K562 (cell line): ENCODE results near the gene HLA-DOA. TPM values are rescaled to one million over a fixed set of nuclear protein-coding genes. Genes with fewer than 3 reads are reported as not detected.

Experiments
- BRD9 ChIP-seq: fragments of 450-650 bp; IDR thresholded peaks from 2 replicates; pipeline ENCODE4 v1.6.1; 2018; ENCODE audit warnings: low read depth; ENCODE audit not compliant: partially characterized antibody
- CBX8 ChIP-seq: fragments of 200-600 bp; sonication (generic); IDR thresholded peaks from 2 replicates; pipeline ENCODE4 v1.6.1; 2012; ENCODE audit warnings: borderline replicate concordance, mixed run types, low read depth, mild to moderate bottlenecking, moderate library complexity, mixed read lengths, low read length, control low read depth, inconsistent platforms; ENCODE audit not compliant: poor library complexity, severe bottlenecking; ENCODE audit errors: extremely low read depth
- DPF2 ChIP-seq: fragments of 450-650 bp; IDR thresholded peaks from 2 replicates; pipeline ENCODE4 v1.6.1; 2016
- KAT8 ChIP-seq: fragments of 450-650 bp; IDR thresholded peaks from 2 replicates; pipeline ENCODE4 v1.6.1; 2016; ENCODE audit warnings: low read depth, mild to moderate bottlenecking
- KLF13 ChIP-seq: fragments of 450-650 bp; IDR thresholded peaks from 2 replicates; pipeline ENCODE4 v1.6.1; 2016; ENCODE audit warnings: missing genetic modification characterization, low read depth, mild to moderate bottlenecking, missing compliant biosample characterization, moderate library complexity, borderline replicate concordance
- LARP7 ChIP-seq: fragments of 450-650 bp; IDR thresholded peaks from 2 replicates; pipeline ENCODE4 v1.6.1; 2016
- MYC ChIP-seq, 2 experiments: fragments of 250-450 bp in 1 of 2; sonication (Bioruptor Pico) in 1 of 2; IDR thresholded peaks; 2 replicates each; pipeline versions ENCODE4 v1.5.1 to v1.6.1; 2012 to 2021; ENCODE audit warnings: low read depth in 2 of 2, borderline replicate concordance in 1 of 2, improper control_type of control experiment in 1 of 2, low read length in 1 of 2, mild to moderate bottlenecking in 1 of 2, moderate library complexity in 1 of 2
- NFE2L1 ChIP-seq: fragments of 450-650 bp; IDR thresholded peaks from 2 replicates; pipeline ENCODE4 v1.6.1; 2016; ENCODE audit warnings: missing genetic modification characterization, low read depth, mild to moderate bottlenecking, missing compliant biosample characterization, moderate library complexity, borderline replicate concordance
- POU5F1 ChIP-seq: fragments of 150-350 bp; IDR thresholded peaks from 2 replicates; pipeline ENCODE4 v1.6.1; 2014; ENCODE audit warnings: borderline replicate concordance, low read length, low read depth, mild to moderate bottlenecking; ENCODE audit not compliant: partially characterized antibody
- PTBP1 ChIP-seq: fragments of 200-400 bp; formaldehyde crosslinking; IDR thresholded peaks from 2 replicates; pipeline ENCODE4 v1.6.1; 2017; ENCODE audit warnings: low read depth, low read length
- RBFOX2 ChIP-seq: fragments of 200-400 bp; formaldehyde crosslinking; IDR thresholded peaks from 2 replicates; pipeline ENCODE4 v1.6.1; 2017; ENCODE audit warnings: low read depth, mild to moderate bottlenecking, low read length, moderate library complexity
- RBM25 ChIP-seq: fragments of 200-400 bp; formaldehyde crosslinking; IDR thresholded peaks from 2 replicates; pipeline ENCODE4 v1.6.1; 2018; ENCODE audit warnings: low read length, low read depth, moderate library complexity; ENCODE audit not compliant: severe bottlenecking
- SMARCA4 ChIP-seq: fragments of 450-650 bp; IDR thresholded peaks from 2 replicates; pipeline ENCODE4 v1.6.1; 2016
- SRSF3 ChIP-seq: fragments of 200-400 bp; formaldehyde crosslinking; IDR thresholded peaks from 2 replicates; pipeline ENCODE4 v1.6.1; 2016; ENCODE audit warnings: mild to moderate bottlenecking, low read length, moderate library complexity; ENCODE audit not compliant: insufficient read depth
- U2AF1 ChIP-seq: fragments of 200-400 bp; formaldehyde crosslinking; optimal IDR thresholded peaks from 2 replicates; pipeline ENCODE3; 2017; ENCODE audit warnings: mild to moderate bottlenecking, low read depth, low read length, moderate library complexity
- XRCC4 ChIP-seq: IDR thresholded peaks from one replicate; pipeline ENCODE4 v1.6.1; 2011; ENCODE audit not compliant: insufficient read depth, insufficient read length; ENCODE audit errors: extremely low read depth
- ZNF23 ChIP-seq: fragments of 250-450 bp; sonication (Bioruptor Pico); IDR thresholded peaks from 2 replicates; pipeline ENCODE4 v1.4.0; 2020; ENCODE audit warnings: mild to moderate bottlenecking
- ZNF263 ChIP-seq: sonication (generic); formaldehyde crosslinking; IDR thresholded peaks from 2 replicates; pipeline ENCODE4 v1.8.0; 2022; ENCODE audit warnings: mild to moderate bottlenecking, missing genetic modification reagents, borderline replicate concordance
- ZNF407 ChIP-seq: fragments of 450-650 bp; IDR thresholded peaks from 2 replicates; pipeline ENCODE4 v1.6.1; 2016; ENCODE audit warnings: low read depth
- ZNF780A ChIP-seq: fragments of 250-450 bp; sonication (Bioruptor Pico); IDR thresholded peaks from 2 replicates; pipeline ENCODE4 v1.5.0; 2021; ENCODE audit warnings: mild to moderate bottlenecking
- polyA plus RNA-seq, 8 experiments: library from polyadenylated mRNA; depleted of rRNA in 4 of 8; stranded (reverse) in 5 of 8; unstranded in 3 of 8; fragments of >200 nt; fragmentation: Nextera tagmentation in 2 of 8; fragmentation: Illumina TruSeq in 1 of 8; extraction: Ambion mirVana in 2 of 8; extraction: Trizol in 1 of 8; gene quantifications; 2 replicates each; pipeline versions ENCODE4 v1.2.1 to v1.2.3, GENCODE V29; 2011 to 2014; ENCODE audit warnings: inconsistent platforms in 1 of 8, missing spikeins in 1 of 8
- total RNA-seq, 7 experiments: library from RNA; depleted of rRNA in 6 of 7; stranded (reverse); fragments of >200 nt in 6 of 7; fragmentation: Illumina TruSeq in 2 of 7; extraction: Trizol in 2 of 7; gene quantifications; 2 replicates each; pipeline versions ENCODE4 v1.2.1 to v1.2.3, GENCODE V29; 2011 to 2021; ENCODE audit warnings: low replicate concordance in 1 of 7

The HLA-DOA gene
- total and polyA plus RNA-seq, 9 of the 15 experiments (the other 6 are each of a cell fraction or from before 2014, with no cell fraction given), result 0.07 TPM; not detected in 8

DNA sequence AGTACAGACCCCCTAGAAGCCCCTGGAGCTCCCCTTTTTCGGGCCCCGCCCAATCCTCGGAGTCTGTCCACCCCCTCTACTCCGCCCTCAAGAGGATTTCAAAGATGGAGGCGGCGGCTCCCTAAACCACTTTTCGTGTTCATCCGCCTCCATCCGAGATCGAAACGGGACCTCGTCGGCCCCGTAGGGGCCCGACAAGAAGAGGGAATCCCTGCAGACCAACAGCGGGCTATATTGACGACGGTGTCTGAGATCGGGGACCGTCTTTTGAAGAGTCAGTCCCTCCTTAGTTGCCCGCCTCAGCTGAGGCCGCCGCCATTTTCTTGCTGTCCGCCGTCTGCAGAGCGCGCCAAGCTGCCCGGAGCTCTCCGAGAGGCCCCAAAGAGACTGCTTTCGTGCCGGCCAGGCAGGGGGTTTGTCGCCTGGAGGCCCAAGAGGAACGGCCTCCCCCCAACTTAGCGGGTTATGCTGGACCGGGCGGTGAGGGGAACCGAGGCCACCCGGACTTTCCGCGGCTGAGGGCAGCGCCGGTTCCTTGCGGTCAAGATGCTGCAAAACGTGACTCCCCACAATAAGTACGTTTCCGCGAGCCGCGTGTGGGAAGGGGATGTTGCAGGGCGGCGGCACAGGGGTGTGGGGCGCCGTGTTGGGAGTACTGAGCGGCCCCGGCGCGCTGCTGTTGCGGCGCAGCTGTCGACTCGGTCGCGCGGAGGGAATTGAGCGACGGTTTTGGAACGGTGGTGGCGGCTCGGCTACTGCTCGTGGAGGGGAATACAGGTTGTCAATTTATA, 36.8 kb downstream of the HLA-DOA start (continued):
- TF ChIP-seq KLF13 (tag), result no peak
- TF ChIP-seq RBFOX2, result peak; percentile 92
- TF ChIP-seq LARP7, result no peak
- peak; percentile 64 for TF ChIP-seq SRSF3
- no peak for TF ChIP-seq CBX8
- peak; percentile 84; the same call in 1 of the 2 replicates for TF ChIP-seq PTBP1
- TF ChIP-seq BRD9, result peak; percentile 97
- peak; percentile 95 for TF ChIP-seq KAT8
- TF ChIP-seq DPF2, result no peak
- no peak for TF ChIP-seq NFE2L1 (tag)
- no peak for TF ChIP-seq ZNF263 (CRISPR knock-in tag)
- peak; percentile 71 for TF ChIP-seq U2AF1
- no peak for TF ChIP-seq XRCC4
- TF ChIP-seq ZNF23, result no peak
- no peak for TF ChIP-seq SMARCA4
- no peak for TF ChIP-seq ZNF407
- TF ChIP-seq ZNF780A (CRISPR knock-in tag), result no peak; the same call in 1 of the 2 replicates
- no peak for TF ChIP-seq POU5F1
- TF ChIP-seq RBM25, result no peak
- TF ChIP-seq MYC (IDR thresholded peaks at IDR 0.05; ENCODE audit: low read depth, low read length), result peak; percentile 39; the same call in 1 of the 2 replicates
- no peak for TF ChIP-seq MYC (CRISPR knock-in tag; IDR thresholded peaks at IDR 0.05; ENCODE audit: borderline replicate concordance, low read depth)
